H9 (cell line): ENCODE data around the gene RAD23B. TPM values are rescaled to one million over a fixed set of nuclear protein-coding genes. Genes with fewer than 3 reads are reported as not detected.

Experiments
- DNase-seq: peaks from one replicate; pipeline ENCODE4 v3.0.0-alpha.2; 2017
- H2AFZ ChIP-seq: one replicate; pipeline ENCODE4 v1.6.1; 2013; ENCODE audit warnings: mild to moderate bottlenecking, low read length, control low read depth, moderate library complexity
- H2AK5ac ChIP-seq: 2 replicates; pipeline ENCODE4 v1.6.1; 2013; ENCODE audit warnings: low read length, control low read depth, mixed read lengths; ENCODE audit not compliant: insufficient read length
- H2BK120ac ChIP-seq: one replicate; pipeline ENCODE4 v1.6.1; 2013; ENCODE audit warnings: low read depth, mild to moderate bottlenecking, low read length, control low read depth, inconsistent platforms; ENCODE audit not compliant: poor library complexity, severe bottlenecking
- H2BK12ac ChIP-seq: 2 replicates; pipeline ENCODE4 v1.6.1; 2013; ENCODE audit warnings: low read length, control low read depth, mixed read lengths, low read depth; ENCODE audit not compliant: insufficient read length
- H2BK15ac ChIP-seq: 2 replicates; pipeline ENCODE4 v1.6.1; 2013; ENCODE audit warnings: low read depth, low read length, control low read depth
- H2BK20ac ChIP-seq: one replicate; pipeline ENCODE4 v1.6.1; 2013; ENCODE audit warnings: low read depth, mild to moderate bottlenecking, low read length, control low read depth, inconsistent platforms; ENCODE audit not compliant: poor library complexity, severe bottlenecking
- H2BK5ac ChIP-seq: 2 replicates; pipeline ENCODE4 v1.6.1; 2013; ENCODE audit warnings: low read length, control low read depth, mixed read lengths; ENCODE audit not compliant: insufficient read length
- H3K14ac ChIP-seq: 2 replicates; pipeline ENCODE4 v1.6.1; 2013; ENCODE audit warnings: low read length, control low read depth; ENCODE audit not compliant: insufficient read depth
- H3K18ac ChIP-seq: 2 replicates; pipeline ENCODE4 v1.6.1; 2013; ENCODE audit warnings: low read depth, mild to moderate bottlenecking, mixed read lengths, low read length, control low read depth; ENCODE audit not compliant: insufficient read length
- H3K23ac ChIP-seq: 2 replicates; pipeline ENCODE4 v1.6.1; 2013; ENCODE audit warnings: low read length, control low read depth, mixed read lengths, low read depth; ENCODE audit not compliant: insufficient read length
- H3K23me2 ChIP-seq: 2 replicates; pipeline ENCODE4 v1.6.1; 2013; ENCODE audit warnings: low read depth, mild to moderate bottlenecking, mixed read lengths, low read length, control low read depth; ENCODE audit not compliant: insufficient read length, poor library complexity, severe bottlenecking
- H3K27ac ChIP-seq: 2 replicates; pipeline ENCODE4 v1.5.1; 2013; ENCODE audit warnings: low read length, control low read depth, mixed read lengths, low read depth; ENCODE audit not compliant: insufficient read length
- H3K27me3 ChIP-seq: 2 replicates; pipeline ENCODE4 v1.6.1; 2013; ENCODE audit warnings: low read length, control low read depth, inconsistent platforms; ENCODE audit not compliant: insufficient read depth
- H3K4ac ChIP-seq: 2 replicates; pipeline ENCODE4 v1.6.1; 2013; ENCODE audit warnings: low read depth, mild to moderate bottlenecking, control low read depth, inconsistent platforms, low read length, moderate library complexity
- H3K4me1 ChIP-seq: 2 replicates; pipeline ENCODE4 v1.6.1; 2013; ENCODE audit warnings: low read length, control low read depth, inconsistent platforms; ENCODE audit not compliant: insufficient read depth
- H3K4me2 ChIP-seq: 2 replicates; pipeline ENCODE4 v1.6.1; 2013; ENCODE audit warnings: low read length, control low read depth, mixed read lengths; ENCODE audit not compliant: insufficient read length, insufficient read depth
- H3K56ac ChIP-seq: 2 replicates; pipeline ENCODE4 v1.6.1; 2013; ENCODE audit warnings: low read depth, mild to moderate bottlenecking, mixed read lengths, low read length, control low read depth; ENCODE audit not compliant: insufficient read length
- H3K79me1 ChIP-seq: 2 replicates; pipeline ENCODE4 v1.6.1; 2013; ENCODE audit warnings: low read depth, mild to moderate bottlenecking, moderate library complexity, low read length, control low read depth, inconsistent platforms; ENCODE audit not compliant: insufficient read depth, poor library complexity, severe bottlenecking
- H3K79me2 ChIP-seq: 2 replicates; pipeline ENCODE4 v1.6.1; 2013; ENCODE audit warnings: low read length, control low read depth, inconsistent platforms; ENCODE audit not compliant: insufficient read depth
- H3K9ac ChIP-seq: 2 replicates; pipeline ENCODE4 v1.6.1; 2013; ENCODE audit warnings: low read length, control low read depth, mixed read lengths; ENCODE audit not compliant: insufficient read length; ENCODE audit errors: extremely low read depth
- H3K9me3 ChIP-seq: one replicate; pipeline ENCODE4 v1.6.1; 2013; ENCODE audit warnings: low read depth, low read length, inconsistent platforms; ENCODE audit not compliant: control insufficient read depth
- H3T11ph ChIP-seq: one replicate; pipeline ENCODE4 v1.6.1; 2013; ENCODE audit warnings: mild to moderate bottlenecking, low read length, control low read depth, inconsistent platforms
- H4K20me1 ChIP-seq: one replicate; pipeline ENCODE4 v1.6.1; 2013; ENCODE audit not compliant: control insufficient read depth, insufficient read length, insufficient read depth
- H4K5ac ChIP-seq: 2 replicates; pipeline ENCODE4 v1.6.1; 2013; ENCODE audit warnings: low read depth, mild to moderate bottlenecking, mixed read lengths, low read length, control low read depth; ENCODE audit not compliant: insufficient read length
- H4K8ac ChIP-seq: replicated peaks from 2 replicates; pipeline ENCODE4 v1.6.1; 2013; ENCODE audit warnings: low read length, control low read depth, mixed read lengths, low read depth; ENCODE audit not compliant: insufficient read length
- H4K91ac ChIP-seq: 2 replicates; pipeline ENCODE4 v1.6.1; 2013; ENCODE audit warnings: low read depth, mild to moderate bottlenecking, moderate library complexity, mixed read lengths, low read length, control low read depth; ENCODE audit not compliant: insufficient read length
- H3K27ac Mint-ChIP-seq, 3 experiments: 2 replicates in 2 of 3; 3 replicates in 1 of 3; pipeline ENCODE4 v1.8.0; 2020 to 2021; ENCODE audit warnings: mixed read lengths in 3 of 3, mild to moderate bottlenecking in 1 of 3, moderate library complexity in 1 of 3
- H3K27me3 Mint-ChIP-seq: 2 replicates; pipeline ENCODE4 v1.8.0; 2021; ENCODE audit warnings: low read depth, mild to moderate bottlenecking, moderate library complexity, mixed read lengths
- H3K36me3 Mint-ChIP-seq, 3 experiments: 2 replicates in 2 of 3; 3 replicates in 1 of 3; pipeline ENCODE4 v1.8.0; 2020 to 2021; ENCODE audit warnings: low read depth in 3 of 3, mixed read lengths in 3 of 3; ENCODE audit not compliant: insufficient read depth in 1 of 3
- H3K4me1 Mint-ChIP-seq, 2 experiments: 2 replicates each; pipeline ENCODE4 v1.8.0; 2020; ENCODE audit warnings: mixed read lengths in 2 of 2
- H3K4me3 Mint-ChIP-seq, 2 experiments: 2 replicates in 1 of 2; 3 replicates in 1 of 2; pipeline ENCODE4 v1.8.0; 2020 to 2021; ENCODE audit warnings: mild to moderate bottlenecking in 2 of 2, mixed read lengths in 2 of 2, moderate library complexity in 1 of 2
- H3K9me3 Mint-ChIP-seq, 2 experiments: 2 replicates in 1 of 2; 3 replicates in 1 of 2; pipeline ENCODE4 v1.8.0; 2020; ENCODE audit warnings: mild to moderate bottlenecking in 2 of 2, mixed read lengths in 2 of 2, moderate library complexity in 1 of 2
- WGBS: extraction: QIAGEN DNeasy Blood & Tissue Kit; methylation state at CpG from one replicate; pipeline ENCODE4 v1.1.7; 2013; ENCODE audit warnings: missing lambda C conversion rate, low lambda C conversion rate, mixed read lengths; ENCODE audit not compliant: insufficient read length; ENCODE audit errors: extremely low coverage; 5-methylcytosine and 5-hydroxymethylcytosine counted together
- total RNA-seq: library from RNA; stranded (reverse); gene quantifications from 2 replicates; pipeline ENCODE4 v1.2.1, GENCODE V29; 2021
- TF ChIP-seq, protein P1 (sequence below): fragments of 200-600 bp; sonication (generic); conservative IDR thresholded peaks from 3 replicates; pipeline ENCODE4 v1.8.0; 2021; ENCODE audit warnings: antibody characterized with exemption, mild to moderate bottlenecking

The RAD23B gene
- total RNA-seq, 1 experiment from 2014 or later, result 154 TPM

- no peak overlapping the region for H4K91ac ChIP-seq
- WGBS, result no CpG with 5 or more reads among the region's 2 CpGs
- H3K79me2 ChIP-seq, result no peaks in the 10 kb centered on the region
- no peaks in the 10 kb centered on the region for H3K79me1 ChIP-seq
- H3K36me3 Mint-ChIP-seq, result no peaks in the 10 kb centered on the region
- no peak overlapping the region for H4K8ac ChIP-seq
- H3K56ac ChIP-seq, result no peak overlapping the region
- no peak overlapping the region for H3K27ac Mint-ChIP-seq
- H2BK12ac ChIP-seq, result no peak overlapping the region
- no peak overlapping the region for H3K27ac ChIP-seq
- no peak for DNase-seq
- no peak overlapping the region for H2BK20ac ChIP-seq
- H2AFZ ChIP-seq, result no peak overlapping the region
- no peaks in the 10 kb centered on the region for H3K9me3 Mint-ChIP-seq
- TF ChIP-seq, protein P1, sequence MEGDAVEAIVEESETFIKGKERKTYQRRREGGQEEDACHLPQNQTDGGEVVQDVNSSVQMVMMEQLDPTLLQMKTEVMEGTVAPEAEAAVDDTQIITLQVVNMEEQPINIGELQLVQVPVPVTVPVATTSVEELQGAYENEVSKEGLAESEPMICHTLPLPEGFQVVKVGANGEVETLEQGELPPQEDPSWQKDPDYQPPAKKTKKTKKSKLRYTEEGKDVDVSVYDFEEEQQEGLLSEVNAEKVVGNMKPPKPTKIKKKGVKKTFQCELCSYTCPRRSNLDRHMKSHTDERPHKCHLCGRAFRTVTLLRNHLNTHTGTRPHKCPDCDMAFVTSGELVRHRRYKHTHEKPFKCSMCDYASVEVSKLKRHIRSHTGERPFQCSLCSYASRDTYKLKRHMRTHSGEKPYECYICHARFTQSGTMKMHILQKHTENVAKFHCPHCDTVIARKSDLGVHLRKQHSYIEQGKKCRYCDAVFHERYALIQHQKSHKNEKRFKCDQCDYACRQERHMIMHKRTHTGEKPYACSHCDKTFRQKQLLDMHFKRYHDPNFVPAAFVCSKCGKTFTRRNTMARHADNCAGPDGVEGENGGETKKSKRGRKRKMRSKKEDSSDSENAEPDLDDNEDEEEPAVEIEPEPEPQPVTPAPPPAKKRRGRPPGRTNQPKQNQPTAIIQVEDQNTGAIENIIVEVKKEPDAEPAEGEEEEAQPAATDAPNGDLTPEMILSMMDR, result no peak
- H2AK5ac ChIP-seq, result no peak overlapping the region
- no peak overlapping the region for H3K18ac ChIP-seq
- H3K4me1 Mint-ChIP-seq, result peaks cover 34% of the 10 kb centered on the region in 2 experiments
- no peak overlapping the region for H2BK15ac ChIP-seq
- no peak overlapping the region for H3K14ac ChIP-seq
- no peak overlapping the region for H2BK5ac ChIP-seq
- H4K20me1 ChIP-seq, result no peaks in the 10 kb centered on the region
- H2BK120ac ChIP-seq, result no peak overlapping the region
- no peaks in the 10 kb centered on the region; the same call in 1 of the 2 replicates for H3K27me3 Mint-ChIP-seq
- H3K9ac ChIP-seq, result no peak overlapping the region
- no peak overlapping the region for H4K5ac ChIP-seq
- peaks cover 3% of the 10 kb centered on the region; the same call in 1 of the 2 replicates for H3K4me1 ChIP-seq
- no peaks in the 10 kb centered on the region for H3K9me3 ChIP-seq
- H3K27me3 ChIP-seq, result no peaks in the 10 kb centered on the region
- no peak overlapping the region for H3K4me3 Mint-ChIP-seq
- H3K23me2 ChIP-seq, result no peaks in the 10 kb centered on the region
- H3K4me2 ChIP-seq, result no peak overlapping the region
- H3K23ac ChIP-seq, result no peak overlapping the region
- no peak overlapping the region for H3T11ph ChIP-seq
- no peak overlapping the region for H3K4ac ChIP-seq
Observed at GRCh38 chr9:107239474-107239873, 43.6 kb upstream of the RAD23B start.
